ENCODE results near the gene SNX3.

SNX3 gene

GRCh38 chr6:108260126-108260808 is 573 bp downstream of the SNX3 start (continued):
- TF ChIP-seq ELK4 (IDR thresholded peaks at IDR 0.05; ENCODE audit: borderline replicate concordance, low read depth, low read length) = no peak
- TF ChIP-seq IKZF3 (tag by site-specific recombination; IDR thresholded peaks at IDR 0.05) = peak; percentile 57; the same call in 1 of the 2 replicates
- no peak for TF ChIP-seq ZSCAN4 (tag by site-specific recombination; IDR thresholded peaks at IDR 0.05)

- no peak for TF ChIP-seq ZBTB44 (tag by site-specific recombination; IDR thresholded peaks at IDR 0.05)
- no peak for TF ChIP-seq ZNF174 (tag by site-specific recombination; IDR thresholded peaks at IDR 0.05)
- CTCF ChIA-PET = interaction anchor here (0.6 to 2.0 kb wide), 3 partner anchors 48 to 238 kb away, joined by 3 to 12 read pairs (median 3); no protein-coding TSS in a partner anchor
Measured at GRCh38 chr6:108254433-108255410, 6.1 kb downstream of the SNX3 start.

GRCh38 chr6:108253241-108253640 is 7.6 kb downstream of the SNX3 start:
- H3K4me1 ChIP-seq (ENCODE audit: control insufficient read depth, insufficient read depth, low read length) = no peaks in the 10 kb centered on the region
- no peak overlapping the region for H3K4me3 ChIP-seq (ENCODE audit: low read depth, low read length)
- CTCF ChIA-PET = interaction anchor here (0.5 to 1.3 kb wide), 4 partner anchors 87 to 1143 kb away, joined by 3 to 4 read pairs (median 3); partner anchors contain the start of gene NR2E1
- POLR2A ChIA-PET = interaction anchor here (0.7 kb wide), 1 partner anchor 51 kb away, joined by 7 read pairs; no protein-coding TSS in a partner anchor
- no peak overlapping the region for H3K27ac ChIP-seq (ENCODE audit: extremely low read depth, low read depth, low read length)
- TF ChIP-seq ZSCAN5A (tag by site-specific recombination; IDR thresholded peaks at IDR 0.05) = no peak
- 0 out of 2 replicates have a peak, but pooled peaks have one; percentile 10 for TF ChIP-seq ZNF362 (tag by site-specific recombination; IDR thresholded peaks at IDR 0.05)
- no peak for TF ChIP-seq ZNF548 (tag by site-specific recombination; IDR thresholded peaks at IDR 0.05)
- no peak for TF ChIP-seq ZNF121 (tag by site-specific recombination; IDR thresholded peaks at IDR 0.05)
- TF ChIP-seq ZNF350 (tag by site-specific recombination; IDR thresholded peaks at IDR 0.05) = no peak
- H3K9me3 ChIP-seq (ENCODE audit: control insufficient read depth, insufficient read depth, low read depth, low read length) = no peaks in the 10 kb centered on the region
- peaks cover 8 to 12% of the 10 kb centered on the region in 2 experiments; a peak in 2 of 3 replicates for H3K36me3 ChIP-seq (ENCODE audit: control insufficient read depth in 2 of 2, insufficient read depth in 1 of 2, low read length in 2 of 2)

More at GRCh38 chr6:108254433-108255410, 6.1 kb downstream of the SNX3 start:
- Histone ChIP-seq H3K4me1 (ENCODE audit: control insufficient read depth, insufficient read depth, low read length) (0 out of 2 replicates have a peak, but pooled peaks cover 2% of the 10 kb centered on the region), H3K36me3 (ENCODE audit: control insufficient read depth in 2 of 2, insufficient read depth in 1 of 2, low read length in 2 of 2) (peaks cover 10 to 16% of the 10 kb centered on the region in 2 experiments; a peak in 2 of 3 replicates), H3K4me3 (ENCODE audit: low read depth, low read length) (no peak overlapping the region), H3K27ac (ENCODE audit: extremely low read depth, low read depth, low read length) (no peak overlapping the region), H3K9me3 (ENCODE audit: control insufficient read depth, insufficient read depth, low read depth, low read length) (no peaks in the 10 kb centered on the region)
- POLR2A ChIA-PET = no interaction called here

All from HEK293 (cell line).